ENCODE measurements around the gene CRYM. TPM values are rescaled to one million over a fixed set of nuclear protein-coding genes. Genes with fewer than 3 reads are reported as not detected.
A peak's percentile ranks its signal among the peaks of the same experiment; 100 is the strongest.
"Not testable (repeated sequence)": the region's sequence is repeated elsewhere in the genome, so short reads cannot be mapped to it uniquely, and the experiment has no call there.

Gene CRYM
- total RNA-seq, 1 experiment from 2014 or later = not detected

- H3K4me3 ChIP-seq (ENCODE audit: low read depth, low read length, poor library complexity, severe bottlenecking) = peak overlapping the region; percentile 55
- POLR2A ChIA-PET (ENCODE audit: low non-redundant PET) = interaction anchor here (0.6 kb wide), 1 partner anchor 340 kb away, joined by 3 read pairs; no protein-coding TSS in a partner anchor
- peaks cover 19% of the 10 kb centered on the region for H3K27me3 ChIP-seq (replicated peaks; ENCODE audit: insufficient read depth, low read depth, low read length, poor library complexity)
- CTCF ChIA-PET = interaction anchor here (0.5 to 2.1 kb wide), 18 partner anchors 17 to 1017 kb away, joined by 3 to 40 read pairs (median 4); partner anchors contain the start of gene LDAF1
- peak; percentile 99 for DNase-seq (ENCODE audit: low spot score)
- peaks cover 3% of the 10 kb centered on the region for H3K4me1 ChIP-seq (ENCODE audit: insufficient read depth, low read length, poor library complexity, severe bottlenecking)
- peak; percentile 95 for TF ChIP-seq CTCF (conservative IDR thresholded peaks at IDR 0.05; ENCODE audit: low read depth, low read length)
- no peak for TF ChIP-seq EZH2 (IDR thresholded peaks at IDR 0.05; ENCODE audit: borderline replicate concordance, low read depth, low read length, poor library complexity, severe bottlenecking)
- no peaks in the 10 kb centered on the region for H3K36me3 ChIP-seq (ENCODE audit: insufficient read depth, low read length, poor library complexity, severe bottlenecking)
- BruUV-seq (replicated peaks) = no TSS peak
- no peak overlapping the region for H3K27ac ChIP-seq (ENCODE audit: low read depth, low read length, poor library complexity, severe bottlenecking)
- no peaks in the 10 kb centered on the region for H3K9me3 ChIP-seq (ENCODE audit: low read depth, low read length, poor library complexity, severe bottlenecking)
- intact Hi-C loops (cut with micrococcal nuclease; ENCODE audit: unreplicated experiment) = loop anchor here (1.0 to 5.0 kb wide), 5 partner anchors 112 to 450 kb away; no protein-coding TSS in a partner anchor
Measured at GRCh38 chr16:21300309-21301167, 22.4 kb upstream of the CRYM start.

DNA sequence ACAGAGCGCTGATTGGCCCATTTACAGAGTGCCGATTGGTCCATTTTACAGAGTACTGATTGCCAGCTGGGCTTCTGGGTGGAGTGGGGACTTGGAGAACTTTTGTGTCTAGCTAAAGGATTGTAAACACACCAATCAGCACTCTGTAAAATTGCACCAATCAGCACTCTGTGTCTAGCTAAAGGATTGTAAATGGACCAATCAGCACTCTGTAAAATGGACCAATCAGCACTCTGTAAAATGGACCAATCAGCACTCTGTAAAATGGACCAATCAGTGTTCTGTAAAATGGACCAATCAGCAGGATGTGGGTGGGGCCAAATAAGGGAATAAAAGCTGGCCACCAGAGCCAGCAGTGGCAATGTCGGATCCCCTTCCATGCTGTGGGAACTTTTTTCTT lies 11.7 kb upstream of the CRYM start:
- CTCF ChIA-PET; H3K4me3 ChIP-seq (ENCODE audit: low read depth, low read length, poor library complexity, severe bottlenecking); POLR2A ChIA-PET (ENCODE audit: low non-redundant PET); H3K36me3 ChIP-seq (ENCODE audit: insufficient read depth, low read length, poor library complexity, severe bottlenecking); H3K4me1 ChIP-seq (ENCODE audit: insufficient read depth, low read length, poor library complexity, severe bottlenecking); BruUV-seq (replicated peaks); intact Hi-C loops (cut with micrococcal nuclease; ENCODE audit: unreplicated experiment); DNase-seq (ENCODE audit: low spot score); H3K27ac ChIP-seq (ENCODE audit: low read depth, low read length, poor library complexity, severe bottlenecking); H3K9me3 ChIP-seq (ENCODE audit: low read depth, low read length, poor library complexity, severe bottlenecking): not testable (repeated sequence)
- peaks cover 77% of the 10 kb centered on the region for H3K27me3 ChIP-seq (replicated peaks; ENCODE audit: insufficient read depth, low read depth, low read length, poor library complexity)

GRCh38 chr16:21285314-21285713 lies 7.2 kb upstream of the CRYM start:
- TF ChIP-seq CTCF (conservative IDR thresholded peaks at IDR 0.05; ENCODE audit: low read depth, low read length) (no peak), EZH2 (IDR thresholded peaks at IDR 0.05; ENCODE audit: borderline replicate concordance, low read depth, low read length, poor library complexity, severe bottlenecking) (no peak)
- no peak overlapping the region for H3K27ac ChIP-seq (ENCODE audit: low read depth, low read length, poor library complexity, severe bottlenecking)
- H3K9me3 ChIP-seq (ENCODE audit: low read depth, low read length, poor library complexity, severe bottlenecking) = no peaks in the 10 kb centered on the region
- intact Hi-C loops (cut with micrococcal nuclease; ENCODE audit: unreplicated experiment) = no loop called here
- CTCF ChIA-PET = no interaction called here
- DNase-seq (ENCODE audit: low spot score) = no peak
- H3K4me1 ChIP-seq (ENCODE audit: insufficient read depth, low read length, poor library complexity, severe bottlenecking) = no peaks in the 10 kb centered on the region
- H3K27me3 ChIP-seq (replicated peaks; ENCODE audit: insufficient read depth, low read depth, low read length, poor library complexity) = peaks cover 74% of the 10 kb centered on the region
- no peaks in the 10 kb centered on the region for H3K36me3 ChIP-seq (ENCODE audit: insufficient read depth, low read length, poor library complexity, severe bottlenecking)
- no TSS peak for BruUV-seq (replicated peaks)
- H3K4me3 ChIP-seq (ENCODE audit: low read depth, low read length, poor library complexity, severe bottlenecking) = no peak overlapping the region
- POLR2A ChIA-PET (ENCODE audit: low non-redundant PET) = no interaction called here
